HepG2 (cell line): ENCODE data around the gene INF2. TPM values are rescaled to one million over a fixed set of nuclear protein-coding genes. Genes with fewer than 3 reads are reported as not detected.

ENCODE experiments used
- AGO1 ChIP-seq: fragments of 200-400 bp; formaldehyde crosslinking; IDR thresholded peaks from 2 replicates; pipeline ENCODE4 v1.6.1; 2017; ENCODE audit warnings: mild to moderate bottlenecking, low read depth, low read length, moderate library complexity; ENCODE audit not compliant: poor library complexity, severe bottlenecking
- ARID4A ChIP-seq: sonication (generic); formaldehyde crosslinking; IDR thresholded peaks from 2 replicates; pipeline ENCODE4 v1.5.0; 2020; ENCODE audit warnings: mild to moderate bottlenecking, missing genetic modification reagents, borderline replicate concordance
- CAMTA2 ChIP-seq: sonication (generic); formaldehyde crosslinking; IDR thresholded peaks from 2 replicates; pipeline ENCODE4 v1.4.0; 2020; ENCODE audit warnings: mild to moderate bottlenecking, missing genetic modification reagents, borderline replicate concordance
- EEA1 ChIP-seq: sonication (generic); formaldehyde crosslinking; IDR thresholded peaks from 2 replicates; pipeline ENCODE4 v1.5.1; 2020; ENCODE audit warnings: mild to moderate bottlenecking, missing genetic modification reagents, borderline replicate concordance
- FOSL1 ChIP-seq: sonication (generic); formaldehyde crosslinking; IDR thresholded peaks from 2 replicates; pipeline ENCODE4 v1.9.0; 2021; ENCODE audit warnings: missing genetic modification reagents, borderline replicate concordance
- MAFF ChIP-seq: IDR thresholded peaks from 2 replicates; pipeline ENCODE4 v1.6.1; 2011; ENCODE audit warnings: low read depth, low read length, improper control_type of control experiment
- SALL1 ChIP-seq: sonication (generic); formaldehyde crosslinking; IDR thresholded peaks from 2 replicates; pipeline ENCODE4 v1.8.0; 2022; ENCODE audit warnings: mild to moderate bottlenecking, missing genetic modification reagents
- SAP130 ChIP-seq: IDR thresholded peaks from 2 replicates; pipeline ENCODE4 v1.6.1; 2016; ENCODE audit warnings: low read depth
- SP4 ChIP-seq: sonication (generic); formaldehyde crosslinking; IDR thresholded peaks from 2 replicates; pipeline ENCODE4 v1.8.1; 2023; ENCODE audit warnings: mild to moderate bottlenecking, missing genetic modification reagents
- SSRP1 ChIP-seq: IDR thresholded peaks from 2 replicates; pipeline ENCODE4 v1.6.1; 2016; ENCODE audit warnings: control low read depth
- TARDBP ChIP-seq: sonication (generic); formaldehyde crosslinking; IDR thresholded peaks from 2 replicates; pipeline ENCODE4 v1.8.0; 2022; ENCODE audit warnings: mild to moderate bottlenecking, missing genetic modification reagents
- THYN1 ChIP-seq: sonication (generic); formaldehyde crosslinking; IDR thresholded peaks from 2 replicates; pipeline ENCODE4 v1.8.1; 2023; ENCODE audit warnings: low read depth, mild to moderate bottlenecking, moderate library complexity, missing genetic modification reagents, borderline replicate concordance
- XRCC5 ChIP-seq: fragments of 200-400 bp; formaldehyde crosslinking; optimal IDR thresholded peaks from 2 replicates; pipeline ENCODE3; 2017; ENCODE audit warnings: mild to moderate bottlenecking, low read length
- YEATS2 ChIP-seq: sonication (generic); formaldehyde crosslinking; IDR thresholded peaks from 2 replicates; pipeline ENCODE4 v1.4.0; 2020; ENCODE audit warnings: missing genetic modification reagents, borderline replicate concordance
- ZBTB7B ChIP-seq: sonication (generic); formaldehyde crosslinking; IDR thresholded peaks from 2 replicates; pipeline ENCODE4 v1.4.0; 2020; ENCODE audit warnings: missing genetic modification reagents
- ZNF274 ChIP-seq: sonication (generic); formaldehyde crosslinking; IDR thresholded peaks from 2 replicates; pipeline ENCODE4 v1.5.1; 2020; ENCODE audit warnings: mild to moderate bottlenecking, missing genetic modification reagents
- ZNF468 ChIP-seq: sonication (generic); formaldehyde crosslinking; IDR thresholded peaks from 2 replicates; pipeline ENCODE4 v1.8.0; 2022; ENCODE audit warnings: mild to moderate bottlenecking, moderate library complexity, missing genetic modification reagents
- ZNF547 ChIP-seq: sonication (generic); formaldehyde crosslinking; IDR thresholded peaks from 2 replicates; pipeline ENCODE4 v1.5.1; 2020; ENCODE audit warnings: mild to moderate bottlenecking, missing genetic modification reagents
- ZNF788 ChIP-seq: sonication (generic); formaldehyde crosslinking; IDR thresholded peaks from 2 replicates; pipeline ENCODE4 v1.5.0; 2020; ENCODE audit warnings: mild to moderate bottlenecking, missing genetic modification reagents, borderline replicate concordance
- ZNF792 ChIP-seq: IDR thresholded peaks from 2 replicates; pipeline ENCODE4 v1.6.1; 2016
- ZSCAN29 ChIP-seq: sonication (generic); formaldehyde crosslinking; conservative IDR thresholded peaks from 2 replicates; pipeline ENCODE4 v1.4.0; 2020; ENCODE audit warnings: mild to moderate bottlenecking, missing genetic modification reagents
- polyA plus RNA-seq, 8 experiments: library from polyadenylated mRNA; depleted of rRNA in 3 of 8; stranded (reverse) in 7 of 8; unstranded in 1 of 8; fragments of >200 nt; fragmentation: Illumina TruSeq in 4 of 8; extraction: Trizol in 4 of 8; gene quantifications; 2 replicates each; pipeline versions ENCODE4 v1.2.1 to v1.2.3, GENCODE V29; 2011 to 2016; ENCODE audit warnings: low read depth in 4 of 8, missing spikeins in 1 of 8, mixed read lengths in 1 of 8; ENCODE audit not compliant: insufficient read depth in 1 of 8
- total RNA-seq, 5 experiments: library from RNA; depleted of rRNA; stranded (reverse); fragments of >200 nt; fragmentation: Illumina TruSeq; extraction: Trizol; gene quantifications; 2 replicates each; pipeline ENCODE4 v1.2.3, GENCODE V29; 2016; ENCODE audit warnings: low read depth in 1 of 5
- TF ChIP-seq, protein P1 (sequence below): IDR thresholded peaks from 2 replicates; pipeline ENCODE4 v1.4.0; 2020; ENCODE audit warnings: mild to moderate bottlenecking, missing genetic modification reagents

The INF2 gene
- total and polyA plus RNA-seq, 2 of the 13 experiments (the other 11 are each of a cell fraction or from before 2014, with no cell fraction given) = 16.4 to 26.4 TPM

DNA sequence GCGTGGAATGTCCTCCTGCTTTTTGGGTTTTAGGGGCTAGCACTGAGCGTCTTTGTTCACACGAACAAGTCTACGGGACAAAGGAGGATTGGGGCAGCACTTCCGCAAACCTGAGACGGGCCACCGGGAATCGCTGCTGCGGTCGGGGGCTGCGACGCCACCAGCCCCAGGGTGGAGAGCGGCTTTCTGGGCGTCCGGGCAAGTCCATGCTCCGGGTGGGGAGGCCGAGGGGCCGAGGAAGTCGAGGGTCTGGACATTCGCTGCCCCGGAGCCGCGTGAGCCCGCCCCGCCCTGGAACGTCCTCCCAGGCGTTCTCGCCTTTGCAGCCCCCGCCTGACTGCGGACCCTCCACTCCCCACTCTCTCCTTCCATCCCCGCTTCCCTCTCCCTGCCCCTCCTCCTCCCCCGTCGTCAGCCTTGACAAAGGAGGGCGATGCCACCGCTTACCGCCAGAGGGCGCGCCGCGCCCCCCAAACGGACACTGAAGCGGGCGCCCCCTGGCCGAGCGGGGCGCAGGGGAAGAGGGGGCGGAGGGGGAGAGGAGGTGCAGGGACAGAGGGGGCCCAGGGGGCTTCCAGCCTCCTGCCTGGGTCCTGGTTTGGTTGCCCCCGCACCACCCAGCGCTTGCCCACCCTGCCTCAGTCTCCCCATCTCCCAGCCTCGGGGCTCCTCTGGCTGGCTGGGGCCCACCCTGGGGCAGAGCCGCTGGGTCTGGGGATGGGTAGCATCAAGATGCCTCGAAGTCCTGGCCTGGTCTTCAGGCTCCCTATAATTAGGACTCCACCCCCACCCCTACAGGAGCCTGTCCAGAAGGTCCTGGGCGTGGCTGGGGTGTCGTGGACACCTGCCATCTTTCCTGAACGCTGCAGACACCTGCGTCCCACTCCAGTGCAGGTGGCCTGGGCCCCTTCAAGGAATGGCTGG lies 39.1 kb upstream of the INF2 start (continued):
- TF ChIP-seq SP4 (0 out of 2 replicates have a peak, but pooled peaks have one; percentile 25), XRCC5 (peak; percentile 17), TARDBP (CRISPR knock-in tag) (peak; percentile 53; the same call in 1 of the 2 replicates), ZNF274 (CRISPR knock-in tag) (no peak; the same call in 1 of the 2 replicates), EEA1 (no peak), ZBTB7B (CRISPR knock-in tag) (peak; percentile 79), ZNF792 (0 out of 2 replicates have a peak, but pooled peaks have one; percentile 28), ZNF547 (CRISPR knock-in tag) (peak; percentile 63; the same call in 1 of the 2 replicates), ARID4A (peak; percentile 40; the same call in 1 of the 2 replicates), SSRP1 (CRISPR knock-in tag) (no peak), SAP130 (CRISPR knock-in tag) (peak; percentile 39; the same call in 1 of the 2 replicates), AGO1 (no peak), ZSCAN29 (CRISPR knock-in tag) (no peak), FOSL1 (CRISPR knock-in tag) (no peak), MAFF (no peak), THYN1 (CRISPR knock-in tag) (no peak), CAMTA2 (CRISPR knock-in tag) (0 out of 2 replicates have a peak, but pooled peaks have one; percentile 46), ZNF788 (CRISPR knock-in tag) (0 out of 2 replicates have a peak, but pooled peaks have one; percentile 35), SALL1 (CRISPR knock-in tag) (peak; percentile 28; the same call in 1 of the 2 replicates), ZNF468 (no peak), YEATS2 (CRISPR knock-in tag) (no peak)
- TF ChIP-seq, protein P1, sequence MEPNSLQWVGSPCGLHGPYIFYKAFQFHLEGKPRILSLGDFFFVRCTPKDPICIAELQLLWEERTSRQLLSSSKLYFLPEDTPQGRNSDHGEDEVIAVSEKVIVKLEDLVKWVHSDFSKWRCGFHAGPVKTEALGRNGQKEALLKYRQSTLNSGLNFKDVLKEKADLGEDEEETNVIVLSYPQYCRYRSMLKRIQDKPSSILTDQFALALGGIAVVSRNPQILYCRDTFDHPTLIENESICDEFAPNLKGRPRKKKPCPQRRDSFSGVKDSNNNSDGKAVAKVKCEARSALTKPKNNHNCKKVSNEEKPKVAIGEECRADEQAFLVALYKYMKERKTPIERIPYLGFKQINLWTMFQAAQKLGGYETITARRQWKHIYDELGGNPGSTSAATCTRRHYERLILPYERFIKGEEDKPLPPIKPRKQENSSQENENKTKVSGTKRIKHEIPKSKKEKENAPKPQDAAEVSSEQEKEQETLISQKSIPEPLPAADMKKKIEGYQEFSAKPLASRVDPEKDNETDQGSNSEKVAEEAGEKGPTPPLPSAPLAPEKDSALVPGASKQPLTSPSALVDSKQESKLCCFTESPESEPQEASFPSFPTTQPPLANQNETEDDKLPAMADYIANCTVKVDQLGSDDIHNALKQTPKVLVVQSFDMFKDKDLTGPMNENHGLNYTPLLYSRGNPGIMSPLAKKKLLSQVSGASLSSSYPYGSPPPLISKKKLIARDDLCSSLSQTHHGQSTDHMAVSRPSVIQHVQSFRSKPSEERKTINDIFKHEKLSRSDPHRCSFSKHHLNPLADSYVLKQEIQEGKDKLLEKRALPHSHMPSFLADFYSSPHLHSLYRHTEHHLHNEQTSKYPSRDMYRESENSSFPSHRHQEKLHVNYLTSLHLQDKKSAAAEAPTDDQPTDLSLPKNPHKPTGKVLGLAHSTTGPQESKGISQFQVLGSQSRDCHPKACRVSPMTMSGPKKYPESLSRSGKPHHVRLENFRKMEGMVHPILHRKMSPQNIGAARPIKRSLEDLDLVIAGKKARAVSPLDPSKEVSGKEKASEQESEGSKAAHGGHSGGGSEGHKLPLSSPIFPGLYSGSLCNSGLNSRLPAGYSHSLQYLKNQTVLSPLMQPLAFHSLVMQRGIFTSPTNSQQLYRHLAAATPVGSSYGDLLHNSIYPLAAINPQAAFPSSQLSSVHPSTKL (CRISPR knock-in tag) = no peak; the same call in 1 of the 2 replicates
